ENCODE results near the gene REG1B. TPM values are rescaled to one million over a fixed set of nuclear protein-coding genes. Genes with fewer than 3 reads are reported as not detected.

REG1B gene, protein sequence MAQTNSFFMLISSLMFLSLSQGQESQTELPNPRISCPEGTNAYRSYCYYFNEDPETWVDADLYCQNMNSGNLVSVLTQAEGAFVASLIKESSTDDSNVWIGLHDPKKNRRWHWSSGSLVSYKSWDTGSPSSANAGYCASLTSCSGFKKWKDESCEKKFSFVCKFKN
- total RNA-seq = not detected

- intact Hi-C loops (cut with micrococcal nuclease) = no loop called here
- no peak for ATAC-seq
- POLR2A ChIA-PET = no interaction called here
- Mint-ChIP-seq H3K36me3 (ENCODE audit: low read depth) (no peaks in the 10 kb centered on the region), H3K27me3 (no peaks in the 10 kb centered on the region), H3K27ac (no peak within 1 kb of the TSS), H3K9me3 (peaks cover 2% of the 10 kb centered on the region), H3K4me1 (ENCODE audit: low read depth) (no peaks in the 10 kb centered on the region), H3K4me3 (no peak within 1 kb of the TSS)
- no peak for DNase-seq
- TF ChIP-seq CTCF (IDR thresholded peaks at IDR 0.05) = no peak
- CTCF ChIA-PET = no interaction called here
These were observed at the start of gene REG1B for GRCh38 chr2:79087785-79088364. Gene REG1B, minus strand, starts transcription at chr2:79087993. Its CDS starts 381 bp downstream, at chr2:79087612.

- H3K9me3 Mint-ChIP-seq = no peaks in the 10 kb centered on the region
- no peak overlapping the region for H3K27ac Mint-ChIP-seq
- ATAC-seq (no peak), DNase-seq (no peak)
- ChIA-PET POLR2A (no interaction called here), CTCF (no interaction called here)
- H3K36me3 Mint-ChIP-seq (ENCODE audit: low read depth) = no peaks in the 10 kb centered on the region
- H3K27me3 Mint-ChIP-seq = no peaks in the 10 kb centered on the region
- H3K4me3 Mint-ChIP-seq = no peak overlapping the region
- H3K4me1 Mint-ChIP-seq (ENCODE audit: low read depth) = no peaks in the 10 kb centered on the region
- intact Hi-C loops (cut with micrococcal nuclease) = no loop called here
- no peak for TF ChIP-seq CTCF (IDR thresholded peaks at IDR 0.05)
These were observed 43.9 kb upstream of the REG1B start for GRCh38 chr2:79131687-79132086.

- Mint-ChIP-seq H3K4me3 (no peak overlapping the region), H3K27me3 (no peaks in the 10 kb centered on the region), H3K9me3 (no peaks in the 10 kb centered on the region), H3K27ac (no peak overlapping the region), H3K36me3 (ENCODE audit: low read depth) (no peaks in the 10 kb centered on the region), H3K4me1 (ENCODE audit: low read depth) (no peaks in the 10 kb centered on the region)
- CTCF ChIA-PET = no interaction called here
- intact Hi-C loops (cut with micrococcal nuclease) = no loop called here
- POLR2A ChIA-PET = no interaction called here
- no peak for TF ChIP-seq CTCF (IDR thresholded peaks at IDR 0.05)
- DNase-seq = no peak
- ATAC-seq = no peak
These were observed 42.0 kb upstream of the REG1B start for GRCh38 chr2:79129804-79130203.

DNA sequence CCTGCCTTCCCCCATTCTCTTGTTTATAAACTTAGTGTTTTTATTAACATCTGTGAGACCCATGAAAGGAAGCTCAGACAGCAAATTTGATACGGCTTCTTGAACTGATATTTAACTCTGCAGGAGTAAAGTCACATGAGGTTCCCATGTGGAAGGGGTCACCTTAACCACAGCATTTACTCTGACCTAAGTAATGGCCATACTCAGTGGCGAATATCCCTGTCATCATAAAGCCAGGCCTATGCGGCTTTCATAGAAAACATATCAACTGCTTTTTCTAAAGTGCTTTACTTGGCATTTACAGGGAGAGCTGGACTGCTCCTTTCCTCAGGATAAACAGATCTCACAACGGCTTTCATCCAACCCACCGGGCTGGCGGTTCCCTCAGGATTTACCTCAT, 41.5 kb upstream of the REG1B start:
- Mint-ChIP-seq H3K36me3 (ENCODE audit: low read depth) (no peaks in the 10 kb centered on the region), H3K27ac (no peak overlapping the region), H3K4me1 (ENCODE audit: low read depth) (no peaks in the 10 kb centered on the region), H3K4me3 (no peak overlapping the region), H3K9me3 (no peaks in the 10 kb centered on the region), H3K27me3 (no peaks in the 10 kb centered on the region)
- ATAC-seq (no peak), DNase-seq (no peak)
- intact Hi-C loops (cut with micrococcal nuclease) = no loop called here
- ChIA-PET CTCF (no interaction called here), POLR2A (no interaction called here)
- TF ChIP-seq CTCF (IDR thresholded peaks at IDR 0.05) = no peak

DNA sequence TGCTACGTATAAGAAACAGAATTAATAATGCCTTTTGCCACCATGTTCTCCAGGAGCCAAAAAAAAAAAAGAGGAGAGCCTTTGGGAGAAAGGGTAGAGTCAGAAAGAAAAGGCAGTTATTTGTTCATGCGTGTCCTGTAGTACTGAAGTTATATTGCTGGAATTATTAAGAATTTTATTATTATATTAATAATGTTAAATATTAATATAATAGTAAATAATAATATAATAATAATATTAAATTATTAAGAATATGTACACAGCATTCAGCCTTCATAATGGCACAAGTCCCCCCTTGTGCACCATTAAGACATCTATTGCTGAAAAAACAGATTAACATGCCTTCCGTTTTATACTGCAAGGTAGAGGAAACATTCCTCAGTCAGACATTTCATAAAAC, 40.6 kb upstream of the REG1B start:
- no peaks in the 10 kb centered on the region for H3K4me1 Mint-ChIP-seq (ENCODE audit: low read depth)
- CTCF ChIA-PET = no interaction called here
- H3K4me3 Mint-ChIP-seq = no peak overlapping the region

More for the DNA sequence above, 40.6 kb upstream of the REG1B start:
- H3K36me3 Mint-ChIP-seq (ENCODE audit: low read depth) = no peaks in the 10 kb centered on the region
- no peaks in the 10 kb centered on the region for H3K27me3 Mint-ChIP-seq
- no peak for TF ChIP-seq CTCF (IDR thresholded peaks at IDR 0.05)
- no peak for DNase-seq
- no peak for ATAC-seq
- no peak overlapping the region for H3K27ac Mint-ChIP-seq
- POLR2A ChIA-PET = no interaction called here
- no peaks in the 10 kb centered on the region for H3K9me3 Mint-ChIP-seq
- intact Hi-C loops (cut with micrococcal nuclease) = no loop called here

Data from activated CD8-positive, alpha-beta T cell treated with anti-CD3 and anti-CD28 coated beads for 36 hours (primary cell).